Fibroblast of lung (primary cell): ENCODE data around the gene CACNB4. TPM values are rescaled to one million over a fixed set of nuclear protein-coding genes. Genes with fewer than 3 reads are reported as not detected.

Experiments
- DNase-seq, 2 donors: peaks; one replicate each; pipeline versions ENCODE4 v3.0.0 to v3.0.0-alpha.2; 2010; ENCODE audit warnings: low read depth in 2 of 2
- H2AFZ ChIP-seq: 2 replicates; pipeline ENCODE4 v1.5.1; 2012; ENCODE audit warnings: low read length, control low read depth, inconsistent platforms
- H3K27ac ChIP-seq: 2 replicates; pipeline ENCODE4 v1.5.1; 2011; ENCODE audit warnings: low read length, control low read depth; ENCODE audit not compliant: insufficient read depth
- H3K27me3 ChIP-seq: 2 replicates; pipeline ENCODE4 v1.5.1; 2011; ENCODE audit warnings: mild to moderate bottlenecking, low read length; ENCODE audit not compliant: control insufficient read depth, insufficient read depth
- H3K36me3 ChIP-seq: 2 replicates; pipeline ENCODE4 v1.5.1; 2011; ENCODE audit warnings: low read length; ENCODE audit not compliant: control insufficient read depth, insufficient read depth
- H3K4me1 ChIP-seq: 2 replicates; pipeline ENCODE4 v1.5.1; 2011; ENCODE audit warnings: low read length; ENCODE audit not compliant: control insufficient read depth, insufficient read depth; ENCODE audit errors: extremely low read depth
- H3K4me2 ChIP-seq: 2 replicates; pipeline ENCODE4 v1.5.1; 2011; ENCODE audit warnings: low read length, control low read depth; ENCODE audit not compliant: insufficient read depth; ENCODE audit errors: extremely low read depth
- H3K4me3 ChIP-seq, 4 experiments: fragments of 200-600 bp in 1 of 4; sonication (generic) in 1 of 4; replicated peaks in 1 of 4; 2 replicates each; pipeline ENCODE4 v1.5.1; 2011 to 2016; ENCODE audit warnings: low read length in 4 of 4, low read depth in 3 of 4, mild to moderate bottlenecking in 3 of 4, control low read depth in 2 of 4, inconsistent platforms in 1 of 4, mixed read lengths in 1 of 4; ENCODE audit not compliant: insufficient read depth in 1 of 4; ENCODE audit errors: control extremely low read depth in 1 of 4
- H3K79me2 ChIP-seq: 2 replicates; pipeline ENCODE4 v1.5.1; 2012; ENCODE audit warnings: mild to moderate bottlenecking, low read length, inconsistent platforms; ENCODE audit not compliant: control insufficient read depth, insufficient read depth
- H3K9ac ChIP-seq: 2 replicates; pipeline ENCODE4 v1.5.1; 2011; ENCODE audit warnings: mild to moderate bottlenecking, low read length, control low read depth; ENCODE audit not compliant: insufficient read depth
- H3K9me3 ChIP-seq: 2 replicates; pipeline ENCODE4 v1.5.1; 2012; ENCODE audit warnings: low read depth, low read length; ENCODE audit not compliant: control insufficient read depth, insufficient read depth
- H4K20me1 ChIP-seq: 2 replicates; pipeline ENCODE4 v1.5.1; 2011; ENCODE audit warnings: low read length; ENCODE audit not compliant: control insufficient read depth, insufficient read depth; ENCODE audit errors: extremely low read depth
- CTCF ChIP-seq, 2 donors: IDR thresholded peaks in 1 of 2; conservative IDR thresholded peaks in 1 of 2; 1 replicate in 1 of 2; 2 replicates in 1 of 2; pipeline ENCODE4 v1.5.1; 2011 to 2012; ENCODE audit warnings: low read length in 2 of 2, control low read depth in 1 of 2, inconsistent platforms in 1 of 2, low read depth in 1 of 2, mild to moderate bottlenecking in 1 of 2
- EZH2 ChIP-seq: IDR thresholded peaks from 2 replicates; pipeline ENCODE4 v1.5.1; 2012; ENCODE audit warnings: low read length, control low read depth, mild to moderate bottlenecking; ENCODE audit errors: missing control alignments
- polyA plus RNA-seq, 2 donors: library from polyadenylated mRNA; depleted of rRNA in 1 of 2; stranded (reverse) in 1 of 2; unstranded in 1 of 2; fragments of >200 nt; gene quantifications; 2 replicates each; pipeline ENCODE4 v1.2.1, GENCODE V29; 2011 to 2012; ENCODE audit warnings: missing spikeins in 1 of 2
- total RNA-seq: library from RNA; depleted of rRNA; stranded (reverse); fragments of >200 nt; gene quantifications from 2 replicates; pipeline ENCODE4 v1.2.1, GENCODE V29; 2014

CACNB4 gene
- total and polyA plus RNA-seq, 2 donors (not counting 1 experiment from before 2014, with no cell fraction given) = 0.66 to 2.5 TPM

- Histone ChIP-seq H3K4me1 (peaks cover 4% of the 10 kb centered on the region), H3K27ac (peak overlapping the region; percentile 13), H2AFZ (no peak overlapping the region), H3K9me3 (no peaks in the 10 kb centered on the region), H3K36me3 (no peaks in the 10 kb centered on the region), H3K4me2 (peak overlapping the region; percentile 62), H3K27me3 (no peaks in the 10 kb centered on the region), H3K9ac (no peak overlapping the region), H3K79me2 (no peaks in the 10 kb centered on the region), H3K4me3 (no peak overlapping the region), H4K20me1 (no peaks in the 10 kb centered on the region)
- no peak for TF ChIP-seq CTCF (conservative IDR thresholded peaks at IDR 0.05 in 1 of 2, IDR thresholded peaks at IDR 0.05 in 1 of 2; ENCODE audit: low read depth in 1 of 2, low read length in 2 of 2)
- no peak for TF ChIP-seq EZH2
- peak; percentile 14 to 82 for DNase-seq
These were observed 36.4 kb downstream of the CACNB4 start for GRCh38 chr2:152062125-152063091.

GRCh38 chr2:152061383-152061782, 37.5 kb downstream of the CACNB4 start:
- Histone ChIP-seq H3K79me2 (no peaks in the 10 kb centered on the region), H3K4me2 (no peak overlapping the region), H3K27ac (no peak overlapping the region), H3K36me3 (no peaks in the 10 kb centered on the region), H3K9me3 (no peaks in the 10 kb centered on the region), H2AFZ (no peak overlapping the region), H3K4me3 (no peak overlapping the region), H4K20me1 (no peaks in the 10 kb centered on the region), H3K4me1 (peaks cover 4% of the 10 kb centered on the region), H3K9ac (no peak overlapping the region), H3K27me3 (no peaks in the 10 kb centered on the region)
- DNase-seq = no peak
- TF ChIP-seq CTCF (conservative IDR thresholded peaks at IDR 0.05 in 1 of 2, IDR thresholded peaks at IDR 0.05 in 1 of 2; ENCODE audit: low read depth in 1 of 2, low read length in 2 of 2) (no peak), EZH2 (no peak)

GRCh38 chr2:152058655-152059054, 40.2 kb downstream of the CACNB4 start:
- no peak overlapping the region for H2AFZ ChIP-seq
- no peaks in the 10 kb centered on the region for H3K27me3 ChIP-seq
- no peaks in the 10 kb centered on the region for H3K9me3 ChIP-seq
- no peaks in the 10 kb centered on the region for H3K79me2 ChIP-seq
- DNase-seq = no peak
- no peak overlapping the region for H3K27ac ChIP-seq
- no peak overlapping the region for H3K9ac ChIP-seq
- H3K36me3 ChIP-seq = no peaks in the 10 kb centered on the region
- no peaks in the 10 kb centered on the region for H4K20me1 ChIP-seq
- peaks cover 4% of the 10 kb centered on the region for H3K4me1 ChIP-seq
- no peak overlapping the region for H3K4me3 ChIP-seq
- H3K4me2 ChIP-seq = no peak overlapping the region
- TF ChIP-seq EZH2 (no peak), CTCF (conservative IDR thresholded peaks at IDR 0.05 in 1 of 2, IDR thresholded peaks at IDR 0.05 in 1 of 2; ENCODE audit: low read depth in 1 of 2, low read length in 2 of 2) (no peak)
